AG04449 (cell line): ENCODE results near the gene ZNF335.

ENCODE experiments used
- CTCF ChIA-PET: fragments of 350-600 bp; formaldehyde crosslinking; extraction: SDS; loops from one replicate; lab custom pipeline; 2021; ENCODE audit warnings: antibody characterized with exemption; lab: Yijun Ruan, JAX
- POLR2A ChIA-PET: fragments of 400-600, 350-600 bp; formaldehyde crosslinking; extraction: SDS; loops from one replicate; lab custom pipeline; 2020; ENCODE audit warnings: antibody characterized with exemption, inconsistent platforms; lab: Yijun Ruan, JAX
- DNase-seq: peaks from one replicate; pipeline ENCODE4 v3.0.0-alpha.2; 2010; ENCODE audit warnings: low read depth, low spot score
- H3K4me3 ChIP-seq: 2 replicates; pipeline ENCODE4 v1.5.1; 2011; ENCODE audit warnings: low read depth, mild to moderate bottlenecking, control low read depth, low read length
- TF ChIP-seq, protein P1 (sequence below): IDR thresholded peaks from one replicate; pipeline ENCODE4 v1.5.1; 2011; ENCODE audit warnings: mild to moderate bottlenecking, moderate library complexity, low read length, control low read depth, inconsistent platforms; ENCODE audit not compliant: insufficient read depth; ENCODE audit errors: missing control alignments

Gene ZNF335

DNA sequence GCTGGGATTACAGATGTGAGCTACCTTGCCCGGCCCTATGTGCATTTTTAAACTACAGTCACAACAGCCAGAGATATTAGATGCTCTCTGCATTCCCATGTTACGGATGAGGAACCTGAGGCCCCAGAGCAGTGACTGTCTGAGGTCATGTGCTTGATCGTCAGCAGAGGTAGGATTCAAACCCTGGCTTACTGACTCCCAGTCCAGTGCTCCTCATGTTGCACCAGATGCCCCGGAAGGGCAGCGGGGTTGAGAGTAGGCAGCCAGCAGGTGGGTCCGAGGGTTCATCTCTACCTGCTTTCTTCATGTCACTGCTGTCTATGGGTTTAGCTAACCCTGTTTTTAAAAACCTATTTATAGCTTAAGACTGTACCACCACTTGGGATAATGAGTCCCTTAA, 9.3 kb upstream of the ZNF335 start:
- DNase-seq = no peak
- ChIA-PET CTCF (interaction anchor here (0.8 to 3.8 kb wide), 2 partner anchors 11 to 33 kb away, joined by 3 to 21 read pairs; no protein-coding TSS in a partner anchor), POLR2A (no interaction called here)
- H3K4me3 ChIP-seq = no peak overlapping the region
- TF ChIP-seq, protein P1, sequence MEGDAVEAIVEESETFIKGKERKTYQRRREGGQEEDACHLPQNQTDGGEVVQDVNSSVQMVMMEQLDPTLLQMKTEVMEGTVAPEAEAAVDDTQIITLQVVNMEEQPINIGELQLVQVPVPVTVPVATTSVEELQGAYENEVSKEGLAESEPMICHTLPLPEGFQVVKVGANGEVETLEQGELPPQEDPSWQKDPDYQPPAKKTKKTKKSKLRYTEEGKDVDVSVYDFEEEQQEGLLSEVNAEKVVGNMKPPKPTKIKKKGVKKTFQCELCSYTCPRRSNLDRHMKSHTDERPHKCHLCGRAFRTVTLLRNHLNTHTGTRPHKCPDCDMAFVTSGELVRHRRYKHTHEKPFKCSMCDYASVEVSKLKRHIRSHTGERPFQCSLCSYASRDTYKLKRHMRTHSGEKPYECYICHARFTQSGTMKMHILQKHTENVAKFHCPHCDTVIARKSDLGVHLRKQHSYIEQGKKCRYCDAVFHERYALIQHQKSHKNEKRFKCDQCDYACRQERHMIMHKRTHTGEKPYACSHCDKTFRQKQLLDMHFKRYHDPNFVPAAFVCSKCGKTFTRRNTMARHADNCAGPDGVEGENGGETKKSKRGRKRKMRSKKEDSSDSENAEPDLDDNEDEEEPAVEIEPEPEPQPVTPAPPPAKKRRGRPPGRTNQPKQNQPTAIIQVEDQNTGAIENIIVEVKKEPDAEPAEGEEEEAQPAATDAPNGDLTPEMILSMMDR = no peak

DNA sequence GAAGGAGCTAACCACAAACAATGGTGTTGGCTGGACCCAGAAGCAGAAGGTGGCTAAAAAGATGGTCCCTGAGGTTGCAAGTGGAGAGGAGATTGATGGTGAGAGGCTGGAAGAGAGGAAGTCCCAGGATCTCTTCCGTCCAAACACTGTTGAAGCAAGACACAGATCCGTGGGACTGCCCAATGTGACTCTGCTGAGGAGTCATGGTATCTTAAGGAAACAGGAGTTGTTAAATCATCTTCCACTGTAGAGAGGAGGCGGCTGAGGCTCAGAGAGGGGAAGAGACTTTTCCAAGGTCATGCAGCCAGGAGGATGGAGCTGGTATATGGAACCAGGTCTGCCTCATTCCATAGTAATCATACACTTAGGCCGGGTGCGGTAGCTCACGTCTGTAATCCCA, 4.1 kb upstream of the ZNF335 start:
- ChIA-PET CTCF (interaction anchor here (8.7 kb wide), 1 partner anchor 12 kb away, joined by 74 read pairs; no protein-coding TSS in a partner anchor), POLR2A (no interaction called here)
- no peak for DNase-seq
- TF ChIP-seq, protein P1 = no peak
- H3K4me3 ChIP-seq = no peak overlapping the region

DNA sequence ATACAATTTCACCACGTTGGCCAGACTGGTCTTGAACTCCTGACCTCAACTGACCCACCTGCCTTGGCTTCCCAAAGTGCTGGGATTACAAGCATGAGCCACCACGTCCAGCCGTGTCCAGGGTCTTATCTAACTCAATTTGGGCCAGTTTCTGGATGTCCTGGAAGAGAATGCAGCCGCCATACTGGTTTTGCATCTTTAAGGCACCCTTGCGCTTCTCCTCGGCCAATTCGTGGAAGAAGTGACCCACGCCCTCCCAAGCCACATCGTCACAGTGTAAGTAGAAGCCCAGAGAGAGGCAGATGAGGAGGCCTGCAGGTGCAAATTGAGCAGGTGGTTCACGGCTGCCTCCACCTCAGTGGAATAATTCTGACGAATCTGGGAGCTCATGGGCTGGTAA, 3.7 kb upstream of the ZNF335 start:
- ChIA-PET CTCF (interaction anchor here (8.7 kb wide), 1 partner anchor 12 kb away, joined by 74 read pairs; no protein-coding TSS in a partner anchor), POLR2A (no interaction called here)
- no peak for DNase-seq
- TF ChIP-seq, protein P1 = no peak
- no peak overlapping the region for H3K4me3 ChIP-seq

DNA sequence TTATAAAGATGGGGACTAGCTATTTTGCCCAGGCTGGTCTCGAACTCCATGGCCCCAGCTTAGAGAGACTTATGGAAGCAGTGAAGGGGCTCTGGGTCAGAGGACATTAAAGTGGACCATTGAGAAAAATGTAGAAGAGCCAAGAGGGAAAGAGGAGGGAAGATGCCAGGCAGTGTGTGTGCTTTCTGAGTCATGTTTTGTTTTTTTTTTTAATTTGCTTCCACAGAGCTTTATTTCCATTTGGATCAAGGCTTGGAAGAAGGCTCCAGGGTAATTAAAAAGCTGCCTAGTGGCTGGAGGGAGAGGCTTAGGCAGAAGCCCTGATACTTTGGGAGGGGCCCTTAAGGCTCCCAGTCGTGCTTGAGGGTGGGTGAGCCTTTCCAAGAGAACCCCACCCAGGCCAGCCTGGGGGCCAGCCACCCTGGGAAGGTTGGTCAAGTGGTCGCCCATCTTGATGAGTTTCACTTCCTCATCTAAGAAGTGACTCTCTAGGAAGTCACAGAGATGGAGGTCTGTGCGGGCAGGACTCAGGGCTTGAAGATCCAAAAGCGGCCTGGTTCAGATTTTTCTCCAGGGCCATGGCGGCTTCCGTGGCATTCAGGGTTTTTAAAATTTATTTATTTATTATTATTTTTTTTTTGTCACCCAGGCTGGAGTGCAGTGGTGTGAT, 3.0 kb upstream of the ZNF335 start:
- TF ChIP-seq, protein P1 = no peak
- DNase-seq = no peak
- CTCF ChIA-PET = interaction anchor here (0.5 to 8.7 kb wide), 2 partner anchors 13 to 39 kb away, joined by 3 to 74 read pairs; no protein-coding TSS in a partner anchor
- POLR2A ChIA-PET = no interaction called here
- H3K4me3 ChIP-seq = no peak overlapping the region

DNA sequence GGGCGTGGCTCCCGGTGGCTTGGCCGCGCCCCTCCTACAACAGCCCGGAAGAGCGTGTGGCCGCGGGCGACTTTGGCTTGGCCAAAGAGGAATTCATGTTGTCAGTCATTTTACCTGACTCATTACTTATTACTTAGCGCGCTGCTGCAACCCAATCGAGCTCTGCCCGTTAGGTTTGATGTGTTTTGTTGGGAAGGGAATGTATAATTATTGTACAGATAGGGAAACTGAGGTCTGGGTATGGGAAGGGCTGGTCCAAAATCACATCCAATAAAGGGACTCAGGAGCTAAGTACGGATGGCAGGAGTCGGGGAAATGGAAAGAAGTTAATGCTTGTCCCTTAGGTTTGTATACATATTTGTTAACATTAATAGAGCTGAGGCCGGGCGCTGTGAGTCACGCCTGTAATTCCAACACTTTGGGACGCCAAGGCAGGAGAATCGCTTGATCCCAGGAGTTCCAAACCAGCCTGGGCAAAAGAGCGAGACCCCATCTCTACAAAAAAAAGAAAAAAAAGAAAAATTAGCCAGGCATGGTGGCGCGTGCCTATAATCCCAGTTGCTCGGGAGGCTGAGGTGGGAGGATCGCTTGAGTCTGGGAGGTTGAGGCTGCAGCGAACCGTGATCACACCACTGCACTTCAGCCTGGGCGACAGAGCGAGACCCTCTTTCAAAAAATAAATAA, 639 bp upstream of the ZNF335 start:
- POLR2A ChIA-PET = interaction anchor here (1.0 kb wide), 2 partner anchors 92 to 193 kb away, joined by 3 to 4 read pairs; partner anchors contain the start of gene ZSWIM1
- H3K4me3 ChIP-seq = peak overlapping the region; percentile 60
- DNase-seq = no peak
- TF ChIP-seq, protein P1 = no peak
- CTCF ChIA-PET = interaction anchor here (1.8 to 8.7 kb wide), 4 partner anchors 12 to 195 kb away, joined by 5 to 125 read pairs (median 40); no protein-coding TSS in a partner anchor

DNA sequence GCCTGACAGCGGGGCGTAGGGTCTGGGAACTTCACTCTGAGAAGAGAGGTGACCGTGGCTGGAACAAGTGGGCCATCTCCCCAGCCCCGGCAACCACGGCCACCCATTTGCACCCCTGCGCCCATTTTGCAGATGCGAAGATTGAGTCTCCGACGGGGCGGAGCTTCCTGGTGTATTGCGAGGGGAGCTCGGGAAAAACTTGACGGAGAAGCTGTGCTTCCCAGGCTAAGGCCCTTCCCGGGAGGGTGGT, 653 bp downstream of the ZNF335 start:
- POLR2A ChIA-PET = interaction anchor here (0.9 to 2.5 kb wide), 6 partner anchors 11 to 627 kb away, joined by 3 to 11 read pairs (median 4); partner anchors contain the start of genes CTSA, PCIF1 and SNX21
- CTCF ChIA-PET = interaction anchor here (0.8 to 8.7 kb wide), 19 partner anchors 11 to 467 kb away, joined by 3 to 125 read pairs (median 18); partner anchors contain the start of genes CTSA, NEURL2, PCIF1 and SPATA25
- TF ChIP-seq, protein P1 = no peak
- DNase-seq = no peak
- peak overlapping the region; percentile 97 for H3K4me3 ChIP-seq
